K562 (cell line): ENCODE results near the gene ZNF81. TPM values are rescaled to one million over a fixed set of nuclear protein-coding genes. Genes with fewer than 3 reads are reported as not detected.

ENCODE experiments used
- ATF1 ChIP-seq, 2 experiments: fragments of 450-650 bp in 1 of 2; IDR thresholded peaks; 2 replicates each; pipeline ENCODE4 v1.6.1; 2016; ENCODE audit warnings: missing compliant biosample characterization in 1 of 2, missing genetic modification characterization in 1 of 2
- GABPB2 ChIP-seq: fragments of 250-450 bp; sonication (Bioruptor Pico); conservative IDR thresholded peaks from 2 replicates; pipeline ENCODE4 v1.5.1; 2021; ENCODE audit warnings: mild to moderate bottlenecking
- JUND ChIP-seq, 2 experiments: IDR thresholded peaks; 2 replicates in 1 of 2; 3 replicates in 1 of 2; pipeline ENCODE4 v1.6.1; 2011; ENCODE audit warnings: borderline replicate concordance in 2 of 2, low read depth in 2 of 2, low read length in 2 of 2, improper control_type of control experiment in 1 of 2, missing biosample characterization in 1 of 2, missing genetic modification characterization in 1 of 2, missing genetic modification reagents in 1 of 2
- MEIS2 ChIP-seq: fragments of 450-650 bp; IDR thresholded peaks from 2 replicates; pipeline ENCODE4 v1.6.1; 2014; ENCODE audit warnings: mild to moderate bottlenecking; ENCODE audit not compliant: partially characterized antibody
- RHOXF2B ChIP-seq: fragments of 250-450 bp; sonication (Bioruptor Pico); conservative IDR thresholded peaks from 2 replicates; pipeline ENCODE4 v1.5.1; 2021
- SUPT5H ChIP-seq: fragments of 450-650 bp; IDR thresholded peaks from 2 replicates; pipeline ENCODE4 v1.6.1; 2016
- TCF7L2 ChIP-seq: fragments of 150-350 bp; IDR thresholded peaks from 2 replicates; pipeline ENCODE4 v1.6.1; 2016; ENCODE audit warnings: low read depth, mild to moderate bottlenecking, low read length, moderate library complexity
- ZFX ChIP-seq: sonication (generic); formaldehyde crosslinking; IDR thresholded peaks from 2 replicates; pipeline ENCODE4 v1.8.0; 2022; ENCODE audit warnings: mild to moderate bottlenecking, missing genetic modification reagents, moderate library complexity
- polyA plus RNA-seq, 8 experiments: library from polyadenylated mRNA; depleted of rRNA in 4 of 8; stranded (reverse) in 5 of 8; unstranded in 3 of 8; fragments of >200 nt; fragmentation: Nextera tagmentation in 2 of 8; fragmentation: Illumina TruSeq in 1 of 8; extraction: Ambion mirVana in 2 of 8; extraction: Trizol in 1 of 8; gene quantifications; 2 replicates each; pipeline versions ENCODE4 v1.2.1 to v1.2.3, GENCODE V29; 2011 to 2014; ENCODE audit warnings: inconsistent platforms in 1 of 8, missing spikeins in 1 of 8
- total RNA-seq, 7 experiments: library from RNA; depleted of rRNA in 6 of 7; stranded (reverse); fragments of >200 nt in 6 of 7; fragmentation: Illumina TruSeq in 2 of 7; extraction: Trizol in 2 of 7; gene quantifications; 2 replicates each; pipeline versions ENCODE4 v1.2.1 to v1.2.3, GENCODE V29; 2011 to 2021; ENCODE audit warnings: low replicate concordance in 1 of 7
- TF ChIP-seq, protein P1 (sequence below): fragments of 200-800 bp; sonication (Bioruptor generic); IDR thresholded peaks from 2 replicates; pipeline ENCODE4 v1.6.1; 2016; ENCODE audit warnings: missing genetic modification characterization, missing compliant biosample characterization
- TF ChIP-seq, protein P2 (sequence below), 2 experiments: fragments of 150-350 bp in 1 of 2; IDR thresholded peaks; 2 replicates each; pipeline ENCODE4 v1.6.1; 2012 to 2016; ENCODE audit warnings: low read depth in 2 of 2, low read length in 2 of 2, mild to moderate bottlenecking in 1 of 2, moderate library complexity in 1 of 2
- TF ChIP-seq, protein P3 (sequence below): fragments of 250-450 bp; sonication (Bioruptor Pico); IDR thresholded peaks from 2 replicates; pipeline ENCODE4 v1.4.0; 2020
- TF ChIP-seq, protein P4 (sequence below): conservative IDR thresholded peaks from 2 replicates; pipeline ENCODE4 v1.6.1; 2011; ENCODE audit warnings: low read depth, mild to moderate bottlenecking, low read length; ENCODE audit not compliant: control insufficient read depth

The ZNF81 gene
- total and polyA plus RNA-seq, 9 of the 15 experiments (the other 6 are each of a cell fraction or from before 2014, with no cell fraction given): 2.4 to 9.6 (median 4.9) TPM

DNA sequence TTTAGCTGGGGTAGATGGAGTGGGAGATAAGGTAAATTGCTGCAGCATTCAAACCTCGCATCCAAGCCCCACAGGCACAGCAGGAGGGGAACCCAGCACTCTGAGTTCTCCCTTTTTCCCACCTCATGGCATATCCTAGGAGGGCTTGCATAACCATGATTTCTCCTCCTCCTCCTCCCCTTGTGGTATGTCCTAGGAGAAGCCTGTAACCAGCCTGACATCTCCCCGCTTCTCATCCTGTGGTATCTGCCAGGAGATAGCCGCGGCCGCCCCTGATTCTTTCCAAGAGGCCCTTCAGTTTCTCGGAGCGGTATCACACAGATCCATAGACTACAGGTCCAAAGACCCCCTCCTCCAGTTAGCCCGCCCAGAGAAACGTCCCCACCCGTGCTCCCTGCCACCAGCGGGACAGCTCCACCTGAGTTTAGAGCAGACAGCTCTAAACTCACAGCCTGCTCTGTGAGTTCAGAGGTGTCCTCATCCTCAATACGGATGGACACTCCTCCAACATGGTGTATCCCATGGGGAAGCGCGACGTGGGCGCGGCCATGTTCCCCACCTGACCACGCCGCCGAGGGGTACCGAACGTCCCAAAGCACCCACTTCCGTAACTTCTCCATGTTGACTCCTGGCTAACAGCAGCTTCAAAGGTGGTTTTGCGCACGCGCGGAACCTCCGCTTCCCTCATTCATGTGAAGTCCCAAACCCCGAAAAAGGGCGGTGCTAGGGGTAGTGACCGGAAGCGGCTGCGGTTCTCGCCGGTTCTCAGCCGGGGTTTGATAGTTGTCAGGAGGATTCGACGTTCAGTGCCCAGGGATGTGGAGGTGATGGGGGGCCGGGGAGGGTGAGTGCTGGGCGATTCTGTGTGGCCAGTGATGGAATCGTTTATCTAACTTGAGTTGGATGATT is at the start of gene ZNF81 (continued):
- TF ChIP-seq, protein P1, sequence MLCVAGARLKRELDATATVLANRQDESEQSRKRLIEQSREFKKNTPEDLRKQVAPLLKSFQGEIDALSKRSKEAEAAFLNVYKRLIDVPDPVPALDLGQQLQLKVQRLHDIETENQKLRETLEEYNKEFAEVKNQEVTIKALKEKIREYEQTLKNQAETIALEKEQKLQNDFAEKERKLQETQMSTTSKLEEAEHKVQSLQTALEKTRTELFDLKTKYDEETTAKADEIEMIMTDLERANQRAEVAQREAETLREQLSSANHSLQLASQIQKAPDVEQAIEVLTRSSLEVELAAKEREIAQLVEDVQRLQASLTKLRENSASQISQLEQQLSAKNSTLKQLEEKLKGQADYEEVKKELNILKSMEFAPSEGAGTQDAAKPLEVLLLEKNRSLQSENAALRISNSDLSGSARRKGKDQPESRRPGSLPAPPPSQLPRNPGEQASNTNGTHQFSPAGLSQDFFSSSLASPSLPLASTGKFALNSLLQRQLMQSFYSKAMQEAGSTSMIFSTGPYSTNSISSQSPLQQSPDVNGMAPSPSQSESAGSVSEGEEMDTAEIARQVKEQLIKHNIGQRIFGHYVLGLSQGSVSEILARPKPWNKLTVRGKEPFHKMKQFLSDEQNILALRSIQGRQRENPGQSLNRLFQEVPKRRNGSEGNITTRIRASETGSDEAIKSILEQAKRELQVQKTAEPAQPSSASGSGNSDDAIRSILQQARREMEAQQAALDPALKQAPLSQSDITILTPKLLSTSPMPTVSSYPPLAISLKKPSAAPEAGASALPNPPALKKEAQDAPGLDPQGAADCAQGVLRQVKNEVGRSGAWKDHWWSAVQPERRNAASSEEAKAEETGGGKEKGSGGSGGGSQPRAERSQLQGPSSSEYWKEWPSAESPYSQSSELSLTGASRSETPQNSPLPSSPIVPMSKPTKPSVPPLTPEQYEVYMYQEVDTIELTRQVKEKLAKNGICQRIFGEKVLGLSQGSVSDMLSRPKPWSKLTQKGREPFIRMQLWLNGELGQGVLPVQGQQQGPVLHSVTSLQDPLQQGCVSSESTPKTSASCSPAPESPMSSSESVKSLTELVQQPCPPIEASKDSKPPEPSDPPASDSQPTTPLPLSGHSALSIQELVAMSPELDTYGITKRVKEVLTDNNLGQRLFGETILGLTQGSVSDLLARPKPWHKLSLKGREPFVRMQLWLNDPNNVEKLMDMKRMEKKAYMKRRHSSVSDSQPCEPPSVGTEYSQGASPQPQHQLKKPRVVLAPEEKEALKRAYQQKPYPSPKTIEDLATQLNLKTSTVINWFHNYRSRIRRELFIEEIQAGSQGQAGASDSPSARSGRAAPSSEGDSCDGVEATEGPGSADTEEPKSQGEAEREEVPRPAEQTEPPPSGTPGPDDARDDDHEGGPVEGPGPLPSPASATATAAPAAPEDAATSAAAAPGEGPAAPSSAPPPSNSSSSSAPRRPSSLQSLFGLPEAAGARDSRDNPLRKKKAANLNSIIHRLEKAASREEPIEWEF: no peak
- TF ChIP-seq, protein P2, sequence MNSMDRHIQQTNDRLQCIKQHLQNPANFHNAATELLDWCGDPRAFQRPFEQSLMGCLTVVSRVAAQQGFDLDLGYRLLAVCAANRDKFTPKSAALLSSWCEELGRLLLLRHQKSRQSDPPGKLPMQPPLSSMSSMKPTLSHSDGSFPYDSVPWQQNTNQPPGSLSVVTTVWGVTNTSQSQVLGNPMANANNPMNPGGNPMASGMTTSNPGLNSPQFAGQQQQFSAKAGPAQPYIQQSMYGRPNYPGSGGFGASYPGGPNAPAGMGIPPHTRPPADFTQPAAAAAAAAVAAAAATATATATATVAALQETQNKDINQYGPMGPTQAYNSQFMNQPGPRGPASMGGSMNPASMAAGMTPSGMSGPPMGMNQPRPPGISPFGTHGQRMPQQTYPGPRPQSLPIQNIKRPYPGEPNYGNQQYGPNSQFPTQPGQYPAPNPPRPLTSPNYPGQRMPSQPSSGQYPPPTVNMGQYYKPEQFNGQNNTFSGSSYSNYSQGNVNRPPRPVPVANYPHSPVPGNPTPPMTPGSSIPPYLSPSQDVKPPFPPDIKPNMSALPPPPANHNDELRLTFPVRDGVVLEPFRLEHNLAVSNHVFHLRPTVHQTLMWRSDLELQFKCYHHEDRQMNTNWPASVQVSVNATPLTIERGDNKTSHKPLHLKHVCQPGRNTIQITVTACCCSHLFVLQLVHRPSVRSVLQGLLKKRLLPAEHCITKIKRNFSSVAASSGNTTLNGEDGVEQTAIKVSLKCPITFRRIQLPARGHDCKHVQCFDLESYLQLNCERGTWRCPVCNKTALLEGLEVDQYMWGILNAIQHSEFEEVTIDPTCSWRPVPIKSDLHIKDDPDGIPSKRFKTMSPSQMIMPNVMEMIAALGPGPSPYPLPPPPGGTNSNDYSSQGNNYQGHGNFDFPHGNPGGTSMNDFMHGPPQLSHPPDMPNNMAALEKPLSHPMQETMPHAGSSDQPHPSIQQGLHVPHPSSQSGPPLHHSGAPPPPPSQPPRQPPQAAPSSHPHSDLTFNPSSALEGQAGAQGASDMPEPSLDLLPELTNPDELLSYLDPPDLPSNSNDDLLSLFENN (IDR thresholded peaks at IDR 0.05; ENCODE audit: low read depth in 2 of 2, low read length in 2 of 2): no peak
- TF ChIP-seq GABPB2 (CRISPR knock-in tag) (no peak), SUPT5H (0 out of 2 replicates have a peak, but pooled peaks have one; percentile 57), MEIS2 (peak; percentile 39), JUND (IDR thresholded peaks at IDR 0.05; ENCODE audit: borderline replicate concordance, low read depth, low read length) (0 out of 2 replicates have a peak, but pooled peaks have one; percentile 6), JUND (tag; IDR thresholded peaks at IDR 0.05; ENCODE audit: borderline replicate concordance, low read depth, low read length) (no peak), TCF7L2 (peak; percentile 85), RHOXF2B (no peak), ZFX (CRISPR knock-in tag) (peak; percentile 31; the same call in 1 of the 2 replicates), ATF1 (CRISPR knock-in tag; IDR thresholded peaks at IDR 0.05) (no peak), ATF1 (tag; IDR thresholded peaks at IDR 0.05) (peak; percentile 22; the same call in 1 of the 2 replicates)
- TF ChIP-seq, protein P3, sequence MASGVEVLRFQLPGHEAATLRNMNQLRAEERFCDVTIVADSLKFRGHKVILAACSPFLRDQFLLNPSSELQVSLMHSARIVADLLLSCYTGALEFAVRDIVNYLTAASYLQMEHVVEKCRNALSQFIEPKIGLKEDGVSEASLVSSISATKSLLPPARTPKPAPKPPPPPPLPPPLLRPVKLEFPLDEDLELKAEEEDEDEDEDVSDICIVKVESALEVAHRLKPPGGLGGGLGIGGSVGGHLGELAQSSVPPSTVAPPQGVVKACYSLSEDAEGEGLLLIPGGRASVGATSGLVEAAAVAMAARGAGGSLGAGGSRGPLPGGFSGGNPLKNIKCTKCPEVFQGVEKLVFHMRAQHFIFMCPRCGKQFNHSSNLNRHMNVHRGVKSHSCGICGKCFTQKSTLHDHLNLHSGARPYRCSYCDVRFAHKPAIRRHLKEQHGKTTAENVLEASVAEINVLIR (CRISPR knock-in tag): no peak
- TF ChIP-seq, protein P4, sequence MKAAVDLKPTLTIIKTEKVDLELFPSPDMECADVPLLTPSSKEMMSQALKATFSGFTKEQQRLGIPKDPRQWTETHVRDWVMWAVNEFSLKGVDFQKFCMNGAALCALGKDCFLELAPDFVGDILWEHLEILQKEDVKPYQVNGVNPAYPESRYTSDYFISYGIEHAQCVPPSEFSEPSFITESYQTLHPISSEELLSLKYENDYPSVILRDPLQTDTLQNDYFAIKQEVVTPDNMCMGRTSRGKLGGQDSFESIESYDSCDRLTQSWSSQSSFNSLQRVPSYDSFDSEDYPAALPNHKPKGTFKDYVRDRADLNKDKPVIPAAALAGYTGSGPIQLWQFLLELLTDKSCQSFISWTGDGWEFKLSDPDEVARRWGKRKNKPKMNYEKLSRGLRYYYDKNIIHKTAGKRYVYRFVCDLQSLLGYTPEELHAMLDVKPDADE: 0 out of 2 replicates have a peak, but pooled peaks have one; percentile 22
